SW480 (cell line): ENCODE results near the gene MSH5.
"Not testable (repeated sequence)": the region's sequence is repeated elsewhere in the genome, so short reads cannot be mapped to it uniquely, and the experiment has no call there.

ENCODE experiments used
- DNase-seq: peaks from one replicate; pipeline ENCODE4 v3.0.0-alpha.2; 2016; ENCODE audit warnings: low spot score

MSH5 gene

GRCh38 chr6:31801031-31801927, 61.5 kb downstream of the MSH5 start:
- DNase-seq: not testable (repeated sequence)

GRCh38 chr6:31805939-31806469, 66.2 kb downstream of the MSH5 start:
- no peak for DNase-seq

- DNase-seq: peak; percentile 91
These were observed 66.9 kb downstream of the MSH5 start, which contains the start of gene LSM2 for GRCh38 chr6:31806470-31807272. Gene LSM2 (minus strand): TSS chr6:31806966. CDS start chr6:31806757, 209 bp downstream.

GRCh38 chr6:31808599-31808998, 68.8 kb downstream of the MSH5 start:
- DNase-seq: not testable (repeated sequence)

DNA sequence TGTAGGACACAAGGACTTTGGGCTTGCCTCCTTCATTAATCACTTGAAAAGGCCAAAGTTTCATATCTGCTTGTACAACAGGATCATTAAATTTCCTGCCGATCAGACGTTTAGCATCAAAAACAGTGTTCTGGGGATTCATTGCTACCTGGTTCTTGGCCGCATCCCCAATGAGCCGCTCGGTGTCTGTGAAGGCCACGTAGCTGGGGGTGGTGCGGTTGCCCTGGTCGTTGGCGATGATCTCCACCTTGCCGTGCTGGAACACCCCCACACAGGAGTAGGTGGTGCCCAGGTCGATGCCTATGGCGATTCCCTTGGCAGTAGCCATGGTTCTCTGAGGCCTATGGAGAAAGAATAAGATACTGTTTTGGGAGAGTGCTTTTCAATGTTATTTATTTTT, 71.8 kb downstream of the MSH5 start:
- DNase-seq: no peak
